Measurements from ENCODE around the gene CAPNS2. TPM values are rescaled to one million over a fixed set of nuclear protein-coding genes. Genes with fewer than 3 reads are reported as not detected.

CAPNS2 gene
- total and polyA plus RNA-seq, 2 of the 8 experiments (the other 6 are each of a cell fraction or from before 2014, with no cell fraction given) = not detected

GRCh38 chr16:55567382-55567781, 898 bp downstream of the CAPNS2 start:
- POLR2A ChIA-PET (ENCODE audit: partially characterized antibody) = no interaction called here
- TF ChIP-seq CREB1 (IDR thresholded peaks at IDR 0.05) = no peak
- no peak for TF ChIP-seq RBBP5 (IDR thresholded peaks at IDR 0.05; ENCODE audit: borderline replicate concordance, low read depth, low read length)
- no peak for TF ChIP-seq CEBPB (IDR thresholded peaks at IDR 0.05; ENCODE audit: low read depth, low read length)
- TF ChIP-seq JUND (IDR thresholded peaks at IDR 0.05; ENCODE audit: low read length) = no peak
- no peak for TF ChIP-seq SRF (IDR thresholded peaks at IDR 0.05; ENCODE audit: low read depth, low read length)
- no peak for TF ChIP-seq EP300 (IDR thresholded peaks at IDR 0.05; ENCODE audit: borderline replicate concordance in 1 of 2, low read depth in 2 of 2, low read length in 2 of 2)
- TF ChIP-seq SP2 (IDR thresholded peaks at IDR 0.05; ENCODE audit: low read length) = no peak
- no peak for TF ChIP-seq MAX (IDR thresholded peaks at IDR 0.05)
- no peak for TF ChIP-seq TAF7 (optimal IDR thresholded peaks at IDR 0.05; ENCODE audit: borderline replicate concordance, low read depth, low read length)
- TF ChIP-seq, protein P1, sequence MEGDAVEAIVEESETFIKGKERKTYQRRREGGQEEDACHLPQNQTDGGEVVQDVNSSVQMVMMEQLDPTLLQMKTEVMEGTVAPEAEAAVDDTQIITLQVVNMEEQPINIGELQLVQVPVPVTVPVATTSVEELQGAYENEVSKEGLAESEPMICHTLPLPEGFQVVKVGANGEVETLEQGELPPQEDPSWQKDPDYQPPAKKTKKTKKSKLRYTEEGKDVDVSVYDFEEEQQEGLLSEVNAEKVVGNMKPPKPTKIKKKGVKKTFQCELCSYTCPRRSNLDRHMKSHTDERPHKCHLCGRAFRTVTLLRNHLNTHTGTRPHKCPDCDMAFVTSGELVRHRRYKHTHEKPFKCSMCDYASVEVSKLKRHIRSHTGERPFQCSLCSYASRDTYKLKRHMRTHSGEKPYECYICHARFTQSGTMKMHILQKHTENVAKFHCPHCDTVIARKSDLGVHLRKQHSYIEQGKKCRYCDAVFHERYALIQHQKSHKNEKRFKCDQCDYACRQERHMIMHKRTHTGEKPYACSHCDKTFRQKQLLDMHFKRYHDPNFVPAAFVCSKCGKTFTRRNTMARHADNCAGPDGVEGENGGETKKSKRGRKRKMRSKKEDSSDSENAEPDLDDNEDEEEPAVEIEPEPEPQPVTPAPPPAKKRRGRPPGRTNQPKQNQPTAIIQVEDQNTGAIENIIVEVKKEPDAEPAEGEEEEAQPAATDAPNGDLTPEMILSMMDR (IDR thresholded peaks at IDR 0.05; ENCODE audit: control extremely low read depth in 1 of 3, insufficient read depth in 1 of 3, low read depth in 1 of 3, low read length in 3 of 3) = no peak
- TF ChIP-seq ZNF274 (IDR thresholded peaks at IDR 0.05; ENCODE audit: borderline replicate concordance, extremely low read depth, low read length) = no peak
- no peak for TF ChIP-seq CBX8 (IDR thresholded peaks at IDR 0.05; ENCODE audit: borderline replicate concordance, low read depth, low read length)
- TF ChIP-seq SIRT6 (IDR thresholded peaks at IDR 0.05; ENCODE audit: low read length) = no peak

More at GRCh38 chr16:55567382-55567781, 898 bp downstream of the CAPNS2 start:
- CTCF ChIA-PET (ENCODE audit: partially characterized antibody) = interaction anchor here (1.5 kb wide), 1 partner anchor 102 kb away, joined by 5 read pairs; no protein-coding TSS in a partner anchor
- no peaks in the 10 kb centered on the region for H4K20me1 ChIP-seq (replicated peaks in 1 of 2; ENCODE audit: control insufficient read depth in 1 of 2, insufficient read depth in 2 of 2, low read length in 2 of 2)
- no peak overlapping the region for H2BK20ac ChIP-seq (ENCODE audit: low read length)
- no peak overlapping the region for H4K91ac ChIP-seq (replicated peaks; ENCODE audit: insufficient read length, low read length)
- H3K9ac ChIP-seq (replicated peaks in 1 of 4; ENCODE audit: extremely low read depth in 1 of 4, low read depth in 3 of 4, low read length in 3 of 4) = no peak overlapping the region
- H3K4ac ChIP-seq (replicated peaks; ENCODE audit: insufficient read length, low read depth, low read length) = no peak overlapping the region
- H2BK120ac ChIP-seq (replicated peaks; ENCODE audit: low read depth, low read length) = no peak overlapping the region
- H3K4me2 ChIP-seq (ENCODE audit: insufficient read depth in 1 of 2, low read depth in 2 of 2, low read length in 2 of 2) = no peak overlapping the region
- no peaks in the 10 kb centered on the region for H3K79me1 ChIP-seq (ENCODE audit: low read depth, low read length)
- H3K23me2 ChIP-seq (ENCODE audit: low read depth, low read length) = no peaks in the 10 kb centered on the region
- H2BK12ac ChIP-seq (ENCODE audit: low read depth, low read length) = no peak overlapping the region
- H3K4me3 ChIP-seq (ENCODE audit: extremely low read depth in 1 of 4, insufficient read depth in 2 of 4, low read depth in 3 of 4, low read length in 4 of 4) = no peak overlapping the region
- H3K18ac ChIP-seq (ENCODE audit: extremely low read depth, low read length) = no peak overlapping the region
- no peak overlapping the region for H2AK5ac ChIP-seq (ENCODE audit: low read depth, low read length)
- no peak overlapping the region for H2BK15ac ChIP-seq (ENCODE audit: low read length)
- H2AFZ ChIP-seq (ENCODE audit: low read length) = no peak overlapping the region
- 93% methylated on average over 3 of the region's 3 CpGs; no CpG with 5 or more reads in 1 of the 2 experiments for WGBS, 2 experiments (ENCODE audit: extremely low coverage in 1 of 2, insufficient coverage in 1 of 2, insufficient read length in 1 of 2, insufficient replicate concordance in 2 of 2, low coverage in 1 of 2, low lambda C conversion rate in 2 of 2, missing lambda C conversion rate in 1 of 2)
- no peaks in the 10 kb centered on the region for H3K4me1 ChIP-seq (replicated peaks in 1 of 4; ENCODE audit: control insufficient read depth in 3 of 4, insufficient read depth in 4 of 4, low read length in 3 of 4)
- H3K9me3 ChIP-seq (ENCODE audit: insufficient read depth in 2 of 2, low read depth in 1 of 2, low read length in 1 of 2) = no peaks in the 10 kb centered on the region
- H4K8ac ChIP-seq (ENCODE audit: extremely low read depth, insufficient read depth, low read length) = no peak overlapping the region
- FAIRE-seq (no peak), DNase-seq (ENCODE audit: low read depth in 1 of 2, low spot score in 2 of 2) (no peak)
- H3K27ac ChIP-seq (ENCODE audit: low read depth, low read length) = no peak overlapping the region
- H3K36me3 ChIP-seq (ENCODE audit: control insufficient read depth in 2 of 4, insufficient read depth in 4 of 4, low read length in 3 of 4) = no peaks in the 10 kb centered on the region
- no peaks in the 10 kb centered on the region for H3K27me3 ChIP-seq (replicated peaks in 1 of 4; ENCODE audit: control insufficient read depth in 3 of 4, extremely low read depth in 1 of 4, insufficient read depth in 3 of 4, low read length in 3 of 4)
- no peak overlapping the region for H3K56ac ChIP-seq (replicated peaks; ENCODE audit: insufficient read length, low read depth, low read length)
- no peak overlapping the region for H4K5ac ChIP-seq (ENCODE audit: insufficient read length, low read depth, low read length)
- H3K79me2 ChIP-seq (ENCODE audit: control insufficient read depth in 1 of 2, insufficient read depth in 2 of 2, low read length in 2 of 2) = no peaks in the 10 kb centered on the region
- no peak overlapping the region for H2BK5ac ChIP-seq (ENCODE audit: low read depth, low read length)
- no peak overlapping the region for H3K14ac ChIP-seq (ENCODE audit: insufficient read length)
- H3K23ac ChIP-seq (ENCODE audit: insufficient read length) = no peak overlapping the region
